Endodermal cell (in vitro differentiated cells): Measurements from ENCODE around the gene USP1. TPM values are rescaled to one million over a fixed set of nuclear protein-coding genes. Genes with fewer than 3 reads are reported as not detected.

Source experiments
- DNase-seq: peaks from one replicate; pipeline ENCODE4 v3.0.0-alpha.2; 2017
- H3K27ac ChIP-seq: 2 replicates; pipeline ENCODE4 v1.5.1; 2013; ENCODE audit warnings: mild to moderate bottlenecking, low read depth, low read length, moderate library complexity
- H3K27me3 ChIP-seq: 2 replicates; pipeline ENCODE4 v1.6.1; 2013; ENCODE audit warnings: mild to moderate bottlenecking, low read length, moderate library complexity; ENCODE audit not compliant: insufficient read depth, control insufficient read depth, poor library complexity, severe bottlenecking
- H3K36me3 ChIP-seq: 2 replicates; pipeline ENCODE4 v1.7.0; 2013; ENCODE audit warnings: mild to moderate bottlenecking, low read length, moderate library complexity; ENCODE audit not compliant: control insufficient read depth, insufficient read depth
- H3K4me1 ChIP-seq: one replicate; pipeline ENCODE4 v1.7.0; 2013; ENCODE audit warnings: low read length; ENCODE audit not compliant: control insufficient read depth, insufficient read depth
- H3K4me3 ChIP-seq: 2 replicates; pipeline ENCODE4 v1.5.1; 2013; ENCODE audit warnings: mild to moderate bottlenecking, low read length, moderate library complexity
- H3K9ac ChIP-seq: 2 replicates; pipeline ENCODE4 v1.6.1; 2013; ENCODE audit warnings: mild to moderate bottlenecking, low read length, moderate library complexity; ENCODE audit not compliant: poor library complexity, severe bottlenecking; ENCODE audit errors: extremely low read depth
- H3K9me3 ChIP-seq: 2 replicates; pipeline ENCODE4 v1.6.1; 2013; ENCODE audit warnings: mild to moderate bottlenecking, low read length, moderate library complexity; ENCODE audit not compliant: control insufficient read depth
- H3K27ac Mint-ChIP-seq: 2 replicates; pipeline ENCODE4 v1.8.0; 2020; ENCODE audit warnings: mixed read lengths
- H3K27me3 Mint-ChIP-seq: 2 replicates; pipeline ENCODE4 v1.8.0; 2021; ENCODE audit warnings: mild to moderate bottlenecking, mixed read lengths; ENCODE audit not compliant: insufficient read depth
- H3K36me3 Mint-ChIP-seq: 2 replicates; pipeline ENCODE4 v1.8.0; 2020; ENCODE audit warnings: low read depth, mixed read lengths
- H3K4me1 Mint-ChIP-seq: 2 replicates; pipeline ENCODE4 v1.8.0; 2020; ENCODE audit warnings: mixed read lengths
- H3K4me3 Mint-ChIP-seq: 2 replicates; pipeline ENCODE4 v1.8.0; 2020; ENCODE audit warnings: mild to moderate bottlenecking, moderate library complexity, mixed read lengths
- H3K9me3 Mint-ChIP-seq: 2 replicates; pipeline ENCODE4 v1.8.0; 2020; ENCODE audit warnings: mild to moderate bottlenecking, mixed read lengths
- CTCF ChIP-seq: fragments of 200-600 bp; sonication (generic); conservative IDR thresholded peaks from 2 replicates; pipeline ENCODE4 v1.5.0; 2021; ENCODE audit warnings: antibody characterized with exemption, mild to moderate bottlenecking
- WGBS, 2 experiments: methylation state at CpG; one replicate each; pipeline versions ENCODE4 v1.1.5 to v1.1.7; 2013; ENCODE audit warnings: missing lambda C conversion rate in 2 of 2, mixed read lengths in 1 of 2; ENCODE audit not compliant: insufficient coverage in 1 of 2, insufficient read length in 1 of 2; 5-methylcytosine and 5-hydroxymethylcytosine counted together
- total RNA-seq, 2 donors: library from RNA; stranded (reverse); fragmentation: NEBNext Ultra II Directional in 1 of 2; extraction: Animal tissue kit (Norgen Biotek cat#: 25700) in 1 of 2; gene quantifications; 2 replicates in 1 of 2; 3 replicates in 1 of 2; pipeline ENCODE4 v1.2.1, GENCODE V29; 2021

USP1 gene
- total RNA-seq, 2 donors from 2014 or later: 42.5 to 55.8 TPM

- Histone ChIP-seq H3K9me3 (no peaks in the 10 kb centered on the region), H3K4me1 (no peaks in the 10 kb centered on the region), H3K36me3 (peaks cover 29% of the 10 kb centered on the region), H3K9ac (peak overlapping the region; percentile 96), H3K27me3 (no peaks in the 10 kb centered on the region), H3K4me3 (peak overlapping the region; percentile 99), H3K27ac (no peak overlapping the region)
- 2 to 3% methylated on average over 7 of the region's 7 CpGs for WGBS, 2 experiments
- peaks cover 14% of the 10 kb centered on the region for H3K4me1 Mint-ChIP-seq
- peak overlapping the region; percentile 78 for H3K4me3 Mint-ChIP-seq
- peak overlapping the region; percentile 53 for H3K27ac Mint-ChIP-seq
- no peaks in the 10 kb centered on the region for H3K27me3 Mint-ChIP-seq
- TF ChIP-seq CTCF: no peak
- peaks cover 21% of the 10 kb centered on the region for H3K36me3 Mint-ChIP-seq
- no peak for DNase-seq
- no peaks in the 10 kb centered on the region for H3K9me3 Mint-ChIP-seq
Observed at GRCh38 chr1:62438163-62438562, 1.3 kb downstream of the USP1 start.

DNA sequence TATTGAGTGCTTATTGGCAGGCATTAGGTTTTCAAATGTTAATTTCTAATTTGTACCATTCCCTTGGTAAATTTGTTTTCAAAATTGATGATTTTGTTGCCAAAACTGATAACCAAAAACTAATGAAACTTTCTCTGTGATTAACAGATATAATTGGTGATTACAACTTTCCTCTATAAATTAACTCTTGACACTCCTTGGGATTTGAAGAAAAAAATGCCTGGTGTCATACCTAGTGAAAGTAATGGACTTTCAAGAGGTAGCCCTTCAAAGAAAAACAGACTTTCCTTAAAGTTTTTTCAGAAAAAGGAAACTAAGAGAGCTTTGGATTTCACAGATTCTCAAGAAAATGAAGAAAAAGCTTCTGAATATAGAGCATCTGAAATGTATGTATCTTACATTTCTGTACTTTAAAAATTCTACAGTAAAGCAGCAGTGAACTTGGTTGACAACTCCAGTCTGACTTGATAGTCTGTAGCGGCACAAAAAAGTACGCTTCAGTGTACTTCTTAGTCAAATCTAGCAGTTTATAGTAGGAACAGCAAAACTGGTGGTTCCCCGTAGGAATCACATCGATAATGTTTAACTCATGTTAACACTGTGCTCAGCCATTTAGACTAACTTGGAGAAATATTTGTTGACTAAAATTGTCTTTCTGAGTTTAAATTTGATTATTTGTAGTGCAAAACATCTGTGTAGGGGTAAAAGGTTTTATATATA, 3.0 kb downstream of the USP1 start:
- 91 to 94% methylated on average over 4 of the region's 4 CpGs for WGBS, 2 experiments
- Mint-ChIP-seq H3K9me3 (no peaks in the 10 kb centered on the region), H3K4me1 (peaks cover 14% of the 10 kb centered on the region), H3K36me3 (peaks cover 33% of the 10 kb centered on the region), H3K27me3 (no peaks in the 10 kb centered on the region), H3K4me3 (no peak overlapping the region), H3K27ac (no peak overlapping the region)
- H3K4me3 ChIP-seq: peak overlapping the region; percentile 55
- no peak for TF ChIP-seq CTCF
- no peak overlapping the region for H3K9ac ChIP-seq
- no peaks in the 10 kb centered on the region for H3K9me3 ChIP-seq
- H3K36me3 ChIP-seq: peaks cover 44% of the 10 kb centered on the region
- H3K27ac ChIP-seq: no peak overlapping the region
- H3K27me3 ChIP-seq: no peaks in the 10 kb centered on the region
- DNase-seq: no peak
- no peaks in the 10 kb centered on the region for H3K4me1 ChIP-seq

GRCh38 chr1:62444701-62445100, 7.9 kb downstream of the USP1 start:
- TF ChIP-seq CTCF: no peak
- Histone ChIP-seq H3K27me3 (no peaks in the 10 kb centered on the region), H3K27ac (no peak overlapping the region), H3K9me3 (no peaks in the 10 kb centered on the region), H3K4me1 (no peaks in the 10 kb centered on the region), H3K4me3 (no peak overlapping the region), H3K36me3 (peaks cover 91% of the 10 kb centered on the region), H3K9ac (no peak overlapping the region)
- WGBS, 2 experiments: 98 to 100% methylated on average over 1 of the region's 1 CpG
- Mint-ChIP-seq H3K4me3 (no peak overlapping the region), H3K9me3 (no peaks in the 10 kb centered on the region), H3K36me3 (peaks cover 79% of the 10 kb centered on the region), H3K27ac (no peak overlapping the region), H3K4me1 (peaks cover 6% of the 10 kb centered on the region), H3K27me3 (no peaks in the 10 kb centered on the region)
- no peak for DNase-seq
